Measurements from ENCODE around the gene EEF1A1.
"Not testable (repeated sequence)": the region's sequence is repeated elsewhere in the genome, so short reads cannot be mapped to it uniquely, and the experiment has no call there.

EEF1A1 gene

DNA sequence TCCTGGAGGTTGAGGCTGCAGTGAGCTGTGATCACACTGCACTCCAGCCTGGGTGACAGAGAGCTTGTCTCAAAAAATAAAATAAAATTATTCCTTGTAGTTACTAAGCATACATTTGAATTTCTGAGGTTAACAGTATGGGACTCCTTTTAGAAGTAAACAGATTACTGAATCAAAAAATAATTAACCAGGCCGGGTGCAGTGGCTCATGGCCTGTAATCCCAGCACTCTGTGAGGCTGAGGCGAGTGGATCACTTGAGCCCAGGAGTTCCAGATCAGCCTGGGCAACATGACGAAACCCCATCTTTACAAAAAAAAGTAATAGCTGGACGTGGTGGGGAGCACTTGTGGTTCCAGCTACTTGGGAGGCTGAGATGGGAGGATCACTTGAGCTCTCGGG is 22.1 kb upstream of the EEF1A1 start:
- Histone ChIP-seq H3K27ac (no peak overlapping the region), H3K4me3 (ENCODE audit: low read depth in 1 of 2, low read length in 1 of 2) (no peak overlapping the region), H3K4me1 (ENCODE audit: control insufficient read depth in 1 of 2, insufficient read depth in 1 of 2, low read depth in 1 of 2, low read length in 1 of 2) (no peaks in the 10 kb centered on the region), H3K27me3 (no peaks in the 10 kb centered on the region), H3K9me3 (no peaks in the 10 kb centered on the region), H3K36me3 (no peaks in the 10 kb centered on the region)
- TF ChIP-seq, protein P1, sequence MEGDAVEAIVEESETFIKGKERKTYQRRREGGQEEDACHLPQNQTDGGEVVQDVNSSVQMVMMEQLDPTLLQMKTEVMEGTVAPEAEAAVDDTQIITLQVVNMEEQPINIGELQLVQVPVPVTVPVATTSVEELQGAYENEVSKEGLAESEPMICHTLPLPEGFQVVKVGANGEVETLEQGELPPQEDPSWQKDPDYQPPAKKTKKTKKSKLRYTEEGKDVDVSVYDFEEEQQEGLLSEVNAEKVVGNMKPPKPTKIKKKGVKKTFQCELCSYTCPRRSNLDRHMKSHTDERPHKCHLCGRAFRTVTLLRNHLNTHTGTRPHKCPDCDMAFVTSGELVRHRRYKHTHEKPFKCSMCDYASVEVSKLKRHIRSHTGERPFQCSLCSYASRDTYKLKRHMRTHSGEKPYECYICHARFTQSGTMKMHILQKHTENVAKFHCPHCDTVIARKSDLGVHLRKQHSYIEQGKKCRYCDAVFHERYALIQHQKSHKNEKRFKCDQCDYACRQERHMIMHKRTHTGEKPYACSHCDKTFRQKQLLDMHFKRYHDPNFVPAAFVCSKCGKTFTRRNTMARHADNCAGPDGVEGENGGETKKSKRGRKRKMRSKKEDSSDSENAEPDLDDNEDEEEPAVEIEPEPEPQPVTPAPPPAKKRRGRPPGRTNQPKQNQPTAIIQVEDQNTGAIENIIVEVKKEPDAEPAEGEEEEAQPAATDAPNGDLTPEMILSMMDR (IDR thresholded peaks at IDR 0.05): no peak

DNA sequence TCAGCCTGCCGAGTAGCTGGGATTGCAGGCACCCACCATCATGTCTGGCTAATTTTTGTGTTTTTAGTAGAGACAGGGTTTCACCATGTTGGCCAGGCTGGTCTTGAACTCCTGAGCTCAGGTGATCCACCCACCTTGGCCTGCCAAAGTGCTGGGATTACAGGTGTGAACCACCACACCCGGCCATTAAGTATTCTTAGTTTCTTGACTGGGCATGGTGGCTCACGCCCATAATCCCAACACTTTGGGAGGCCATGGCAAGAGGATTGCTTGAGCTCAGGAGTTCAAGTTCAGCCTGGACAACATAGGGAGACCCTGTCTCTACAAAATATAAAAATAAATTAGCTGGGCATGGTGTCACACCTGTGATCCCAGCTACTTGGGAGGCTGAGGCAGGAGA is 21.6 kb upstream of the EEF1A1 start:
- H3K36me3 ChIP-seq; H3K27me3 ChIP-seq; H3K9me3 ChIP-seq; H3K27ac ChIP-seq; H3K4me3 ChIP-seq (ENCODE audit: low read depth in 1 of 2, low read length in 1 of 2); H3K4me1 ChIP-seq (ENCODE audit: control insufficient read depth in 1 of 2, insufficient read depth in 1 of 2, low read depth in 1 of 2, low read length in 1 of 2): not testable (repeated sequence)

DNA sequence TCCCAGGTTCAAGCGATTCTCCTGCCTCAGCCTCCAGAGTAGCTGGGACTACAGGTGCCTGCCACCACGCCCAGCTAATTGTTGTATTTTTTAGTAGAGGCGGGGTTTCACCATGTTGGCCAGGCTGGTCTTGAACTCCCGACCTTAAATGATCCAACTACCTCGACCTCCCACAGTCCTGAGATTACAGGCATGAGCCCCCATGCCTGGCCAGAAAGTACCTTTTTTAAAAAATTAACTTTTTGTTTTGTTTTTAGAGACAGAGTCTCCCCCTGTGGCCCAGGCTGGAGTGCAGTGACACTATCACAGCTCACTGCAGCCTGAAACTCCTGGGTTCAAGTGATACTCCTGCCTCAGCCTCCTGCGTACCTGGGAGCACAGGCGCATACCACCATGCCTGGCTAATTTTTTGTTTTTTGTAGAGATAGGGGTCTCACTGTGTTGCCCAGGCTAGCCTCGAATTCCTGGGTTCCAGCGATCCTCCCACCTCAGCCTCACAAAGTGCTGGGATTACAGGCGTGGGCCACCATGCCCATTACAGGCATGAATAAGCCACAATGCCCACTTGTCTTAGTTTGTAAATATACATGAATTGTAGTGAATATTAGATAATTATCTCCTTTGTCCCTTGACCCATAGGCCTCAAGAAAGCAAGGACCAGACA is 17.4 kb upstream of the EEF1A1 start:
- H3K36me3 ChIP-seq: no peaks in the 10 kb centered on the region
- no peak overlapping the region for H3K4me3 ChIP-seq (ENCODE audit: low read depth in 1 of 2, low read length in 1 of 2)
- TF ChIP-seq, protein P1 (IDR thresholded peaks at IDR 0.05): no peak
- no peaks in the 10 kb centered on the region for H3K4me1 ChIP-seq (ENCODE audit: control insufficient read depth in 1 of 2, insufficient read depth in 1 of 2, low read depth in 1 of 2, low read length in 1 of 2)
- H3K27me3 ChIP-seq: no peaks in the 10 kb centered on the region
- no peak overlapping the region for H3K27ac ChIP-seq
- H3K9me3 ChIP-seq: no peaks in the 10 kb centered on the region

DNA sequence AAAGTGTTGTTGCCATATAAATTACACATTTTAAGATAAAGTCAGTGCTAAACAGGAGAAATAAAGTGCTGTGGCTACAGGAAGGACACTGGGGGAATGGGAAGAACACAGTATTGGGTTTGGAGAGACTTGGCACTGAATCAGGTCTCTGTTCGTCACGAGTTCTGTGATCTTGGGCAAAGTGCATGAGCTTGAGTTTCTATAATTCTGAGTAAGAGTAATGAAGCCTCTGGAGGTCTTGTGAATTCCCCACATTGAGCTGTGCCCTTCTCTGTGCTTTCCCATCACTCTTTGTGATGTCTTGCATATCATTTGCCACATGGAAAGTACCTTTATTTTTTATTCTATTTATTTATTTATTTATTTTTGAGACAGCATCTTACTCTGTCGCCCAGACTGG is 16.8 kb upstream of the EEF1A1 start:
- TF ChIP-seq, protein P1 (IDR thresholded peaks at IDR 0.05): no peak
- Histone ChIP-seq H3K27ac (no peak overlapping the region), H3K36me3 (no peaks in the 10 kb centered on the region), H3K27me3 (no peaks in the 10 kb centered on the region), H3K9me3 (no peaks in the 10 kb centered on the region), H3K4me3 (ENCODE audit: low read depth in 1 of 2, low read length in 1 of 2) (no peak overlapping the region), H3K4me1 (ENCODE audit: control insufficient read depth in 1 of 2, insufficient read depth in 1 of 2, low read depth in 1 of 2, low read length in 1 of 2) (no peaks in the 10 kb centered on the region)

DNA sequence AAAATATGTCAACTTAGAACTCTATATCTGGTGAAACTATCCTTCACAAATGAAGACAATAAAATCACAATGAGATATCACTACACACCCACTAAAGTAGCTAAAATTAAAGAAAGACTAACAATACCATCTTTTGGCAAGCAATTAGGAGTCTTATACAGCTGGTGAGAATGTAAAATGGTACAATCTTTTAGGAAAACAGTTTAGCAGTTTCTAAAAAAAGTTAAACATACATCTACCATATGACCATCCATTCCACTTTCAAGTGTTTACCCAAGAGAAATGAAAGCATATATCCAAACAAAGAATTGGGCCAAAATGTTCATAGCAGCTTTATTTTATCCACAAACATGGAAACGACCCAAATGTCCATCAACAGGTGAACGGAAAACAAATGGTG is 13.8 kb upstream of the EEF1A1 start:
- TF ChIP-seq, protein P1 (IDR thresholded peaks at IDR 0.05): no peak
- no peaks in the 10 kb centered on the region for H3K4me1 ChIP-seq (ENCODE audit: control insufficient read depth in 1 of 2, insufficient read depth in 1 of 2, low read depth in 1 of 2, low read length in 1 of 2)
- no peaks in the 10 kb centered on the region for H3K9me3 ChIP-seq
- H3K27ac ChIP-seq: no peak overlapping the region
- no peak overlapping the region for H3K4me3 ChIP-seq (ENCODE audit: low read depth in 1 of 2, low read length in 1 of 2)
- no peaks in the 10 kb centered on the region for H3K36me3 ChIP-seq
- no peaks in the 10 kb centered on the region for H3K27me3 ChIP-seq

DNA sequence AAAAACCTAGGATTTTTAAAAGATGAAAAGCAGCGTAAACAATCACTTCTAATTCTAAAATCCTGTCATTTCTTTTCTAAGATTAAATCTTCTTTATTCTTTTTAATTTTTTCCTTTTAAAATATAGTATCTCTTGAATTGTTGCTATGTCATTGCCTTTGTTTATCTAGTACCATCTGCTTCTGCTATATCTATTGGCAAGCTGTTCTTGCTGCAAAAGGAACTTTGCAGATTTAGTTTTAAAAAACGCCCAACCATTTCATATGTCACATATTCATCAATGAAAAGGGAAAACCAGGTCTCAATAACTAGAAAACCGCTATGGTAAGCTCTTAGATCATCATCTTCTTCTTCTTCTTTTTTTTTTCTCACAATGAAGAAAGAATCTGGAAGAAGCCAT is 11.5 kb upstream of the EEF1A1 start:
- TF ChIP-seq, protein P1 (IDR thresholded peaks at IDR 0.05): no peak
- no peaks in the 10 kb centered on the region for H3K4me1 ChIP-seq (ENCODE audit: control insufficient read depth in 1 of 2, insufficient read depth in 1 of 2, low read depth in 1 of 2, low read length in 1 of 2)
- no peaks in the 10 kb centered on the region for H3K27me3 ChIP-seq
- no peaks in the 10 kb centered on the region for H3K9me3 ChIP-seq
- no peak overlapping the region for H3K27ac ChIP-seq
- H3K4me3 ChIP-seq (ENCODE audit: low read depth in 1 of 2, low read length in 1 of 2): no peak overlapping the region
- H3K36me3 ChIP-seq: no peaks in the 10 kb centered on the region
